H1 (cell line): Measurements from ENCODE around the gene SESN1. TPM values are rescaled to one million over a fixed set of nuclear protein-coding genes. Genes with fewer than 3 reads are reported as not detected.

Experiments
- CTCF ChIA-PET: fragments of 300-600 bp; sonication (Branson Sonifier 250); formaldehyde crosslinking; loops from one replicate; lab custom pipeline; 2021; ENCODE audit not compliant: partially characterized antibody; lab: Charles Lee
- POLR2A ChIA-PET: fragments of 300-600 bp; sonication (Branson Sonifier 250); formaldehyde crosslinking; loops from one replicate; lab custom pipeline; 2021; ENCODE audit warnings: inconsistent platforms; ENCODE audit not compliant: partially characterized antibody; lab: Charles Lee
- DNase-seq, 2 experiments: peaks; one replicate each; pipeline versions ENCODE4 v3.0.0 to v3.0.0-alpha.2; 2010 to 2022; ENCODE audit warnings: low spot score in 2 of 2, low read depth in 1 of 2, mixed read lengths in 1 of 2
- FAIRE-seq: peaks from 2 replicates; lab custom pipeline; 2011; peaks lifted over from hg19 to GRCh38; lab: Jason Lieb, UNC
- H2AFZ ChIP-seq: 2 replicates; pipeline ENCODE4 v1.8.1; 2012; ENCODE audit warnings: low read length, inconsistent platforms
- H2AK5ac ChIP-seq: 2 replicates; pipeline ENCODE4 v1.6.1; 2013; ENCODE audit warnings: low read depth, low read length
- H2BK120ac ChIP-seq: replicated peaks from 2 replicates; pipeline ENCODE3; 2013; ENCODE audit warnings: low read depth, low read length, inconsistent platforms
- H2BK12ac ChIP-seq: 2 replicates; pipeline ENCODE4 v1.6.1; 2013; ENCODE audit warnings: low read depth, low read length
- H2BK15ac ChIP-seq: 2 replicates; pipeline ENCODE4 v1.6.1; 2013; ENCODE audit warnings: low read length
- H2BK20ac ChIP-seq: 2 replicates; pipeline ENCODE4 v1.6.1; 2013; ENCODE audit warnings: low read length
- H2BK5ac ChIP-seq: 2 replicates; pipeline ENCODE4 v1.6.1; 2013; ENCODE audit warnings: low read depth, low read length
- H3K14ac ChIP-seq: 2 replicates; pipeline ENCODE4 v1.6.1; 2013; ENCODE audit warnings: inconsistent platforms; ENCODE audit not compliant: insufficient read length
- H3K18ac ChIP-seq: 2 replicates; pipeline ENCODE4 v1.6.1; 2013; ENCODE audit warnings: low read length; ENCODE audit errors: extremely low read depth
- H3K23ac ChIP-seq: 2 replicates; pipeline ENCODE4 v1.6.1; 2013; ENCODE audit warnings: inconsistent platforms; ENCODE audit not compliant: insufficient read length
- H3K23me2 ChIP-seq: 2 replicates; pipeline ENCODE4 v1.6.1; 2013; ENCODE audit warnings: low read depth, low read length
- H3K27ac ChIP-seq: 2 replicates; pipeline ENCODE4 v1.6.1; 2011; ENCODE audit warnings: low read depth, low read length, inconsistent platforms
- H3K27me3 ChIP-seq, 4 experiments: replicated peaks in 1 of 4; 1 replicate in 1 of 4; 2 replicates in 3 of 4; pipeline versions ENCODE4 v1.6.1 to v1.8.1; 2011 to 2013; ENCODE audit warnings: low read length in 3 of 4, mild to moderate bottlenecking in 3 of 4, inconsistent platforms in 2 of 4, mixed read lengths in 2 of 4, moderate library complexity in 1 of 4; ENCODE audit not compliant: control insufficient read depth in 3 of 4, insufficient read depth in 3 of 4; ENCODE audit errors: extremely low read depth in 1 of 4
- H3K36me3 ChIP-seq, 4 experiments: 2 replicates each; pipeline versions ENCODE4 v1.6.1 to v1.8.1; 2011 to 2013; ENCODE audit warnings: mild to moderate bottlenecking in 4 of 4, low read length in 3 of 4, moderate library complexity in 2 of 4, control low read depth in 1 of 4, inconsistent platforms in 1 of 4; ENCODE audit not compliant: insufficient read depth in 4 of 4, control insufficient read depth in 2 of 4
- H3K4ac ChIP-seq: replicated peaks from 2 replicates; pipeline ENCODE3; 2013; ENCODE audit warnings: low read length, low read depth, mixed read lengths, inconsistent platforms; ENCODE audit not compliant: insufficient read length
- H3K4me1 ChIP-seq, 4 experiments: replicated peaks in 1 of 4; 1 replicate in 1 of 4; 2 replicates in 3 of 4; pipeline versions ENCODE4 v1.6.1 to v1.8.1; 2011 to 2013; ENCODE audit warnings: low read length in 3 of 4, inconsistent platforms in 2 of 4, mixed read lengths in 1 of 4; ENCODE audit not compliant: insufficient read depth in 4 of 4, control insufficient read depth in 3 of 4
- H3K4me2 ChIP-seq, 2 experiments: 2 replicates each; pipeline versions ENCODE4 v1.6.1 to v1.8.1; 2011 to 2013; ENCODE audit warnings: low read depth in 2 of 2, low read length in 2 of 2, control low read depth in 1 of 2, inconsistent platforms in 1 of 2, mild to moderate bottlenecking in 1 of 2; ENCODE audit not compliant: insufficient read depth in 1 of 2
- H3K4me3 ChIP-seq, 4 experiments: fragments of 200-600, 300-600 bp in 1 of 4; sonication (generic), shearing (Covaris generic), sonication (Bioruptor Twin) in 1 of 4; 2 replicates each; pipeline versions ENCODE4 v1.5.1 to v1.8.1; 2011 to 2016; ENCODE audit warnings: low read length in 4 of 4, low read depth in 3 of 4, control low read depth in 2 of 4, inconsistent platforms in 2 of 4, mild to moderate bottlenecking in 2 of 4, mixed read lengths in 1 of 4, moderate library complexity in 1 of 4; ENCODE audit not compliant: insufficient read depth in 2 of 4; ENCODE audit errors: extremely low read depth in 1 of 4
- H3K56ac ChIP-seq: replicated peaks from 2 replicates; pipeline ENCODE3; 2013; ENCODE audit warnings: low read depth, mild to moderate bottlenecking, mixed read lengths, low read length, inconsistent platforms; ENCODE audit not compliant: insufficient read length
- H3K79me1 ChIP-seq: 2 replicates; pipeline ENCODE4 v1.6.1; 2013; ENCODE audit warnings: low read depth, low read length, control low read depth
- H3K79me2 ChIP-seq, 2 experiments: 2 replicates each; pipeline versions ENCODE4 v1.6.1 to v1.8.1; 2012 to 2013; ENCODE audit warnings: low read length in 2 of 2, mild to moderate bottlenecking in 2 of 2, inconsistent platforms in 1 of 2; ENCODE audit not compliant: insufficient read depth in 2 of 2, control insufficient read depth in 1 of 2
- H3K9ac ChIP-seq, 4 experiments: replicated peaks in 1 of 4; 1 replicate in 1 of 4; 2 replicates in 3 of 4; pipeline versions ENCODE4 v1.6.1 to v1.8.1; 2011 to 2013; ENCODE audit warnings: low read depth in 3 of 4, low read length in 3 of 4, control low read depth in 2 of 4, mild to moderate bottlenecking in 2 of 4, moderate library complexity in 2 of 4, inconsistent platforms in 1 of 4; ENCODE audit errors: extremely low read depth in 1 of 4
- H3K9me3 ChIP-seq, 2 experiments: 2 replicates each; pipeline versions ENCODE4 v1.6.1 to v1.8.1; 2012 to 2013; ENCODE audit warnings: mild to moderate bottlenecking in 2 of 2, moderate library complexity in 2 of 2, control low read depth in 1 of 2, inconsistent platforms in 1 of 2, low read depth in 1 of 2, low read length in 1 of 2, mixed read lengths in 1 of 2; ENCODE audit not compliant: insufficient read depth in 2 of 2
- H4K20me1 ChIP-seq, 2 experiments: replicated peaks in 1 of 2; 2 replicates each; pipeline versions ENCODE3 to v1.8.1; 2011 to 2013; ENCODE audit warnings: inconsistent platforms in 2 of 2, low read length in 2 of 2, mild to moderate bottlenecking in 1 of 2; ENCODE audit not compliant: insufficient read depth in 2 of 2, control insufficient read depth in 1 of 2
- H4K5ac ChIP-seq: 2 replicates; pipeline ENCODE4 v1.6.1; 2013; ENCODE audit warnings: low read length, low read depth, mixed read lengths, inconsistent platforms; ENCODE audit not compliant: insufficient read length
- H4K8ac ChIP-seq: 2 replicates; pipeline ENCODE4 v1.8.0; 2013; ENCODE audit warnings: mild to moderate bottlenecking, moderate library complexity, low read length, inconsistent platforms; ENCODE audit not compliant: insufficient read depth; ENCODE audit errors: extremely low read depth
- H4K91ac ChIP-seq: replicated peaks from 2 replicates; pipeline ENCODE3; 2013; ENCODE audit warnings: low read length, mixed read lengths, inconsistent platforms; ENCODE audit not compliant: insufficient read length
- CBX5 ChIP-seq: fragments of 300-800, 300-1000 bp; sonication (generic); IDR thresholded peaks from 2 replicates; pipeline ENCODE4 v1.7.1; 2016; ENCODE audit warnings: antibody characterized with exemption, low read length, low read depth
- EP300 ChIP-seq, 2 experiments: IDR thresholded peaks; 1 replicate in 1 of 2; 2 replicates in 1 of 2; pipeline ENCODE4 v1.6.1; 2011 to 2012; ENCODE audit warnings: low read depth in 2 of 2, low read length in 2 of 2, mild to moderate bottlenecking in 2 of 2, borderline replicate concordance in 1 of 2, inconsistent platforms in 1 of 2, moderate library complexity in 1 of 2
- EZH2 ChIP-seq: fragments of 200-600 bp; sonication (generic); IDR thresholded peaks from 2 replicates; pipeline ENCODE4 v1.7.1; 2012; ENCODE audit warnings: low read depth, mild to moderate bottlenecking, moderate library complexity, low read length, inconsistent platforms; ENCODE audit not compliant: severe bottlenecking
- HDAC6 ChIP-seq: IDR thresholded peaks from one replicate; pipeline ENCODE4 v1.7.1; 2012; ENCODE audit warnings: low read depth, mild to moderate bottlenecking, inconsistent platforms, low read length, moderate library complexity
- PHF8 ChIP-seq: fragments of 200-600 bp; sonication (generic); conservative IDR thresholded peaks from 2 replicates; pipeline ENCODE4 v1.7.1; 2012; ENCODE audit warnings: low read depth, mild to moderate bottlenecking, inconsistent platforms, low read length, moderate library complexity
- POLR2A ChIP-seq, 2 experiments: IDR thresholded peaks; 1 replicate in 1 of 2; 2 replicates in 1 of 2; pipeline ENCODE4 v1.6.1; 2011; ENCODE audit warnings: low read depth in 2 of 2, low read length in 2 of 2, mild to moderate bottlenecking in 2 of 2; ENCODE audit errors: control extremely low read depth in 1 of 2
- RFX5 ChIP-seq: IDR thresholded peaks from 2 replicates; pipeline ENCODE4 v1.6.1; 2011; ENCODE audit warnings: low read depth, low read length, improper control_type of control experiment, borderline replicate concordance
- RNF2 ChIP-seq: fragments of 200-900, 300-1000 bp; sonication (generic); IDR thresholded peaks from 2 replicates; pipeline ENCODE4 v1.7.1; 2016; ENCODE audit warnings: borderline replicate concordance, low read depth, mild to moderate bottlenecking, antibody characterized with exemption, low read length; ENCODE audit not compliant: poor library complexity, severe bottlenecking; ENCODE audit errors: missing control alignments
- RXRA ChIP-seq: IDR thresholded peaks from 2 replicates; pipeline ENCODE4 v1.6.1; 2011; ENCODE audit warnings: low read depth, mild to moderate bottlenecking, low read length, moderate library complexity; ENCODE audit not compliant: insufficient read depth
- TAF1 ChIP-seq: IDR thresholded peaks from 2 replicates; pipeline ENCODE4 v1.6.1; 2011; ENCODE audit warnings: mild to moderate bottlenecking, low read depth, low read length
- polyA plus RNA-seq, 7 experiments: library from polyadenylated mRNA; depleted of rRNA in 3 of 7; stranded (reverse) in 5 of 7; unstranded in 2 of 7; fragments of >200 nt in 5 of 7; fragments of 200-250 nt in 2 of 7; gene quantifications; 1 replicate in 5 of 7; 2 replicates in 1 of 7; 4 replicates in 1 of 7; pipeline versions ENCODE4 v1.2.1 to v1.2.3, GENCODE V29; 2011 to 2013; ENCODE audit warnings: missing spikeins in 2 of 7, mixed read lengths in 2 of 7
- total RNA-seq: library from RNA; stranded (reverse); fragmentation: NEBNext Ultra II Directional; extraction: Animal tissue kit (Norgen Biotek cat#: 25700); gene quantifications from 2 replicates; pipeline ENCODE4 v1.2.1, GENCODE V29; 2021
- TF ChIP-seq, protein P1 (sequence below), 3 experiments: IDR thresholded peaks; 1 replicate in 2 of 3; 2 replicates in 1 of 3; pipeline versions ENCODE4 v1.5.1 to v1.6.1; 2011; ENCODE audit warnings: low read length in 3 of 3, mild to moderate bottlenecking in 3 of 3, inconsistent platforms in 2 of 3, low read depth in 1 of 3, moderate library complexity in 1 of 3; ENCODE audit not compliant: insufficient read depth in 1 of 3; ENCODE audit errors: control extremely low read depth in 1 of 3

SESN1 gene
- total and polyA plus RNA-seq, 2 of the 8 experiments (the other 6 are each of a cell fraction or from before 2014, with no cell fraction given) = 12.8 to 15.6 TPM

DNA sequence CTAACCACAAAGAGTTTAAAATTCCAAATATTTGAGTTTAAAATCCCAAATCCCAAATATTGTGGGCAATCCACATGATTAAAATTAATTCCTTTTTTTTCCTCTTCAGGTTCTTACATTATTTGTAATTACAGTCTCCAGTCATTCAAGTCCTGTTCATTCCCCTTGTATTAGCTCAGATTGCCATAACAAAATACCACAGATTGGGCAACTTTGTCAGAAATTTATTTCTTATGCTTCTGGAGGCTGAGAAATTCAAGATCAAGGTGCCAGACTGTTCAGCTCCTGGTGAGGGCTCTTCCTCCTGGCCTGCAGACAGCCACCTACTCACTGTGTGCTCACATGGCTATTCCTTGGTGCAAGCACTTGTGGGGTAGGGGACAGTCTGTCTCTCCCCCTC lies 141.0 kb downstream of the SESN1 start:
- peaks cover 0 to 2% of the 10 kb centered on the region in 2 experiments for H4K20me1 ChIP-seq
- no peak overlapping the region for H3K4me3 ChIP-seq
- H4K8ac ChIP-seq = no peak overlapping the region
- no peak overlapping the region for H2AK5ac ChIP-seq
- no peak overlapping the region for H3K23ac ChIP-seq
- no peak overlapping the region for H2BK5ac ChIP-seq
- H3K14ac ChIP-seq = no peak overlapping the region
- no peak overlapping the region for H2AFZ ChIP-seq
- no peaks in the 10 kb centered on the region for H3K9me3 ChIP-seq
- DNase-seq (no peak), FAIRE-seq (no peak)
- no peak overlapping the region for H3K4me2 ChIP-seq
- no peak overlapping the region for H2BK120ac ChIP-seq
- H3K4me1 ChIP-seq = no peaks in the 10 kb centered on the region
- H2BK20ac ChIP-seq = no peak overlapping the region
- no peak overlapping the region for H3K4ac ChIP-seq
- H3K79me1 ChIP-seq = no peaks in the 10 kb centered on the region
- no peaks in the 10 kb centered on the region for H3K23me2 ChIP-seq
- no peak overlapping the region for H2BK15ac ChIP-seq
- no peaks in the 10 kb centered on the region for H3K27me3 ChIP-seq
- H3K18ac ChIP-seq = no peak overlapping the region
- no peaks in the 10 kb centered on the region for H3K79me2 ChIP-seq
- POLR2A ChIA-PET = interaction anchor here (0.6 kb wide), 1 partner anchor 200 kb away, joined by 3 read pairs; no protein-coding TSS in a partner anchor
- H3K9ac ChIP-seq = no peak overlapping the region
- H2BK12ac ChIP-seq = no peak overlapping the region
- H3K56ac ChIP-seq = no peak overlapping the region
- no peak overlapping the region for H3K27ac ChIP-seq
- CTCF ChIA-PET = interaction anchor here (0.6 to 1.9 kb wide), 3 partner anchors 15 to 120 kb away, joined by 3 to 9 read pairs (median 3); no protein-coding TSS in a partner anchor
- no peak overlapping the region for H4K5ac ChIP-seq
- H4K91ac ChIP-seq = no peak overlapping the region
- no peaks in the 10 kb centered on the region for H3K36me3 ChIP-seq
- TF ChIP-seq EP300 (IDR thresholded peaks at IDR 0.05; ENCODE audit: borderline replicate concordance in 1 of 2, low read depth in 2 of 2, low read length in 2 of 2) (no peak), EZH2 (no peak), TAF1 (no peak), RNF2 (no peak), CBX5 (no peak), HDAC6 (no peak), POLR2A (IDR thresholded peaks at IDR 0.05; ENCODE audit: control extremely low read depth in 1 of 2, low read depth in 2 of 2, low read length in 2 of 2) (no peak), PHF8 (no peak), RFX5 (no peak), RXRA (no peak)
- TF ChIP-seq, protein P1, sequence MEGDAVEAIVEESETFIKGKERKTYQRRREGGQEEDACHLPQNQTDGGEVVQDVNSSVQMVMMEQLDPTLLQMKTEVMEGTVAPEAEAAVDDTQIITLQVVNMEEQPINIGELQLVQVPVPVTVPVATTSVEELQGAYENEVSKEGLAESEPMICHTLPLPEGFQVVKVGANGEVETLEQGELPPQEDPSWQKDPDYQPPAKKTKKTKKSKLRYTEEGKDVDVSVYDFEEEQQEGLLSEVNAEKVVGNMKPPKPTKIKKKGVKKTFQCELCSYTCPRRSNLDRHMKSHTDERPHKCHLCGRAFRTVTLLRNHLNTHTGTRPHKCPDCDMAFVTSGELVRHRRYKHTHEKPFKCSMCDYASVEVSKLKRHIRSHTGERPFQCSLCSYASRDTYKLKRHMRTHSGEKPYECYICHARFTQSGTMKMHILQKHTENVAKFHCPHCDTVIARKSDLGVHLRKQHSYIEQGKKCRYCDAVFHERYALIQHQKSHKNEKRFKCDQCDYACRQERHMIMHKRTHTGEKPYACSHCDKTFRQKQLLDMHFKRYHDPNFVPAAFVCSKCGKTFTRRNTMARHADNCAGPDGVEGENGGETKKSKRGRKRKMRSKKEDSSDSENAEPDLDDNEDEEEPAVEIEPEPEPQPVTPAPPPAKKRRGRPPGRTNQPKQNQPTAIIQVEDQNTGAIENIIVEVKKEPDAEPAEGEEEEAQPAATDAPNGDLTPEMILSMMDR (IDR thresholded peaks at IDR 0.05; ENCODE audit: control extremely low read depth in 1 of 3, insufficient read depth in 1 of 3, low read depth in 1 of 3, low read length in 3 of 3) = no peak
